ENCODE results near the gene BCL2L1.
"Not testable (repeated sequence)": the region's sequence is repeated elsewhere in the genome, so short reads cannot be mapped to it uniquely, and the experiment has no call there.

The BCL2L1 gene

GRCh38 chr20:31648104-31648503 is 74.6 kb downstream of the BCL2L1 start:
- not testable (repeated sequence) for DNase-seq (ENCODE audit: low read depth)

DNA sequence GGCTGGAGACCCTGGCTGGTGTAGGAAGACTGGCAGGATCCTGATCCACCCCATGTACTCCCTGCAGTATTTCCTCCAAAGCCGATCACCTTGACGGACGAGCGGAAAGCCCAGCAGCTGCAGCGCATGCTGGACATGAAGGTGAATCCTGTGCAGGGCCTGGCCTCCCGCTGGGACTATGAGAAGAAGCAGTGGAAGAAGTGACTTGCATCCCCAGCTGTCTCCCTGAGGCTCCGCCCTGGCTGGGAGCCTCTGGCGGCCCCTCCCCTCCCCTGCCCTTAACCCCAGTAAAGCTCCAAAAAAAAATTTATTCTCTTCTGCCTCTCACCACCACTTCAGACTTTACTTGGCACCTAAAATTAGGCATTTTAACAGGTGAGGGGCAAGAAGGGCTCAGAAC is 78.0 kb downstream of the BCL2L1 start:
- DNase-seq (ENCODE audit: low read depth) = no peak

- no peak for DNase-seq (ENCODE audit: low read depth)
Observed at GRCh38 chr20:31643522-31643921, 79.1 kb downstream of the BCL2L1 start.

DNA sequence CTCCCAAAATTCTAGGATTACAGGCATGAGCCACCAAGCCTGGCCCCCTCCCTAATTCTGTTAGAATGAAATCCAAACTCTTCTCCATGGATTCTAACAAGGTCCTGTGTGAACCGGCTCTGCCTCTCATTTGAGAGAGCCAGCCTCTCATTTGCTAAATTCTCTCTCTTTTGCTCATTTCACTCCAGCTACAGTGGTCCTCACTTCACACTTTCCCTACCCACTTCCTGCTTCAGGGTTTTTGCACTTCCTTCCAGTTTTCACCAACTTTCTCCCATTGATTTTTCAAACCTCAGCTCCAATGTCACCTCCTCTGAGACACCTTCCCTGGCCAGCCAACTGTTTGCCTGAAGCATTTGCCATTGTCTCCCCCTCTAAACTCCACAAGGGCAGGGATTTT is 79.8 kb downstream of the BCL2L1 start:
- DNase-seq (ENCODE audit: low read depth) = no peak

GRCh38 chr20:31641391-31641790 is 81.3 kb downstream of the BCL2L1 start:
- DNase-seq (ENCODE audit: low read depth) = no peak

- DNase-seq (ENCODE audit: low read depth) = no peak
Observed at GRCh38 chr20:31640259-31640658, 82.4 kb downstream of the BCL2L1 start.

DNA sequence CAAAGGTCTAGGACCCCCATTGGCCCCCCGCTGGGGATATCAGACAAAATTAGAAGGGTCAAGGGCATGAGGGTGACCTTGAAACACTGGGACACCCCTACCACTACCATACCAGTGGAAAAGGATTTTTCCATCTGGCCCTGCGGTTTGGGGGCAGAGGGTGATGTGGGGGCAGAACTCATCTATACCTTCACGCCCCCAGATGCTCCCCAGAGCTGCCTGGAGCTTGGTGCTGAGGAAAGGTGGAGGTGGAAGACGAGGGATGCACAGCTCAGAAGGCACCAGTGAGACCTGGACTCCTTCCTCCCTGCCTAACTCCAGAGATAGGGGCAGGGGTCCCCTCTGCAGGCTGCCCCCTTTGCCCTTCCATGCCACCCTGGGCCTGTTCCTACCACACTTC is 83.9 kb downstream of the BCL2L1 start:
- no peak for DNase-seq (ENCODE audit: low read depth)

- no peak for DNase-seq (ENCODE audit: low read depth)
Observed at GRCh38 chr20:31638317-31638716, 84.4 kb downstream of the BCL2L1 start.

GRCh38 chr20:31637660-31638059 is 85.0 kb downstream of the BCL2L1 start, which contains the start of gene COX4I2:
COX4I2 (plus strand) TSS chr20:31637912; CDS start chr20:31639018, 1,106 bp downstream.
- no peak for DNase-seq (ENCODE audit: low read depth)

GRCh38 chr20:31633339-31633914 is 89.2 kb downstream of the BCL2L1 start:
- no peak for DNase-seq (ENCODE audit: low read depth)

GRCh38 chr20:31632548-31633338 is 89.9 kb downstream of the BCL2L1 start:
- DNase-seq (ENCODE audit: low read depth) = no peak

- no peak for DNase-seq (ENCODE audit: low read depth)
Observed at GRCh38 chr20:31630187-31630790, 92.4 kb downstream of the BCL2L1 start.

DNA sequence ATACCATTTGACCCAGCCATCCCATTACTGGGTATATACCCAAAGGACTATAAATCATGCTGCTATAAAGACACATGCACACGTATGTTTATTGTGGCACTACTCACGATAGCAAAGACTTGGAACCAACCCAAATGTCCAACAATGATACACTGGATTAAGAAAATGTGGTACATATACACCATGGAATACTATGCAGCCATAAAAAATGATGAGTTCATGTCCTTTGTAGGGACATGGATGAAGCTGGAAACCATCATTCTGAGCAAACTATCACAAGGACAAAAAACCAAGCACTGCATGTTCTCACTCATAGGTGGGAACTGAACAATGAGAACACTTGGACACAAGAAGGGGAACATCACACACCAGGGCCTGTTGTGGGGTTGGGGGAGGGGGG is 94.6 kb downstream of the BCL2L1 start:
- not testable (repeated sequence) for DNase-seq (ENCODE audit: low read depth)

DNA sequence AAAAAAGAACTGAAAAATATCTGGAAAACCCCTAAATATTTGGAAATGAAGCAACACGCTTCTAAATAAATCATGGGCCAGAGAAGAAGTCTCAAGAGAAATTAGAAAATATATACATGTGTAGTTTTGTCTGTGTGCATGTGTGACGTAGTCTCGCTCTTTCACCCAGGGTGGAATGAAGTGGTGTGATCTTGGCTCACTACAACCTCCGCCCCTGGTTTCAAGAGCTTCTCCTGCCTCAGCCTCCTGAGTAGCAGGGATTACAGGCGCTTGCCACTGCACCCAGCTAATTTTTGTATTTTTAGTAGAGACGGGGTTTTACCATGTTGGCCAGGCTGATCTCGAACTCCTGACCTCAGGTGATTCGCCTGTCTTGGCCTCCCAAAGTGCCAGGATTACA is 96.1 kb downstream of the BCL2L1 start:
- DNase-seq (ENCODE audit: low read depth) = not testable (repeated sequence)

- not testable (repeated sequence) for DNase-seq (ENCODE audit: low read depth)
Observed at GRCh38 chr20:31623123-31623505, 99.6 kb downstream of the BCL2L1 start.

DNA sequence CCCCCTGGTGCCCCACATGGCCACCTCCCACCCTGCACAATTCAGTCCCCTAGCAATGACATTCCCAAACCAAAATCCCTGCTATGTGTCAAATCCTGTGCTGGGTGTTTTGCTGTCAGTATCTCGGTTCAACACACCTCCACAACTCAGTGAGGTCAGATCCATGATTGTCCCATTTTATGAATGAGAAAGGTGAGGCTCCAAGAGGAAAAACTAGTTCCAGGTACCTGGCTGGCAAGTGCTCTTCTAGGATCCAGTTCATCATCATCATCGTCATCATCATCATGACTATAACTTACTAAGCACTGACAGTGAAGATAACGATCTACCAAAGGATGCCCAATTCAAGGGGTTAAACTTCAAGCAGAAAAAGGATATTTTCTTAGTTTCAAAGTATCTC is 102.4 kb downstream of the BCL2L1 start:
- DNase-seq (ENCODE audit: low read depth) = no peak

DNA sequence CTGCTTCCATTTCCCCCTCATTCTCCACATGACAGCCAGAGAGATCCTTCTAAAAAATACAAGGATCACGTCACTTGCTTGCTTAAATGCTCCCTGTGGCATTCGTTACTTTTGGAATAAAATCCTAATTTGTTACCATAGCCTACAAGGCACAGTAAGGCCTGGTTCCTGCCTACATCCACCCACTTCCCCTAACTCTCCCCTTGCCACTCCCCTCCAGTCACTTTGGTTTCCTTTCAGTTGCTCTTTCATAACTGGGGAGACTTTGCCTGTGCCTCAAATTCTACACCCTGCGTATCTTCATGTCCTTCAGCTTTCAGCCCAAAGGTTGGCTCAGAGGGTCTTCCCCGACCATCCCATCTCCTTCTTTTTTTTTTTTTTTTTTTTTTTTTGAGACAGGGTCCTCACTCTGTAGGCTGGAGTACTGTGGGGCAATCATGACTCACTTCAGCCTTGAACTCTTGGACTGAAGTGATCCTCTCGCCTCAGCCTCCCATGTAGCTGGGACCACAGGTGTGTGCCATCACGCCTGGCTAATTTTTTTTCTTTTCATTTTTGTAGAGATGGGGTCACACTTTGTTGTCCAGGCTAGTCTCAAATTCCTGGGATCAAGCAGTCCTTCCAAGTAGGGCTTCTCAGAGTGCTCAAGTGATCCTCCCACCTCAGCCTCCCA is 105.1 kb downstream of the BCL2L1 start:
- DNase-seq (ENCODE audit: low read depth) = no peak

GRCh38 chr20:31615416-31615815 is 107.3 kb downstream of the BCL2L1 start:
- DNase-seq (ENCODE audit: low read depth) = no peak
